Stimulated activated CD4-positive, alpha-beta T cell treated with anti-CD3 and anti-CD28 coated beads, Interleukin-1b, Interleukin-23, amount 100 ng/mL, for 48 hours (primary cell): ENCODE measurements around the gene TNKS2.
A peak's percentile ranks its signal among the peaks of the same experiment; 100 is the strongest.
"Not testable (repeated sequence)": the region's sequence is repeated elsewhere in the genome, so short reads cannot be mapped to it uniquely, and the experiment has no call there.

ENCODE experiments used
- DNase-seq: peaks from one replicate; pipeline ENCODE4 v3.0.0-alpha.2; 2020

The TNKS2 gene

GRCh38 chr10:91797874-91798648, at the start of gene TNKS2:
TNKS2 (plus strand) TSS chr10:91798426; CDS start chr10:91798691, 265 bp downstream.
- DNase-seq: peak; percentile 93

GRCh38 chr10:91749592-91749991, 48.6 kb upstream of the TNKS2 start:
- DNase-seq: not testable (repeated sequence)

- no peak for DNase-seq
Observed at GRCh38 chr10:91756286-91756685, 41.9 kb upstream of the TNKS2 start.

- DNase-seq: no peak
Observed at GRCh38 chr10:91758303-91759146, 39.7 kb upstream of the TNKS2 start.

DNA sequence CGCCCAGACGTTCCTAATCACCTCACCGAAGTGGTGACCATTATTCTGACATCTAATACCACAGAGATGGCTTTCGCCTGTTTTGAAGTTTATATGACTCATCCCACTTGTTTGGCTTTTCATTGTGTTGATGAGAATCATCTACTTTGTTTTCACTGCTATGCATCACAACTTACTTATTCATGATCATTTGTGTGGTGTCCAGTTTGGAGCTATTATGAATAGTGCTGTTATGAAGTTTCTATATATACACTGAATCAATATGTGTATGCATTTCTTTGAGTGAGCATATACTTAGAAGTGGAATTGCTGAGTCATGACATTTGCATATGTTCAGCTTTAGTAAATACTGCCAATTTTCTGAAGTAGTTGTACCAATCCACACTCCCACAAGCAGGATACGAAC, 38.6 kb upstream of the TNKS2 start:
- DNase-seq: no peak

GRCh38 chr10:91761721-91762120, 36.5 kb upstream of the TNKS2 start:
- DNase-seq: no peak

GRCh38 chr10:91762878-91763277, 35.3 kb upstream of the TNKS2 start:
- no peak for DNase-seq

- no peak for DNase-seq
Observed at GRCh38 chr10:91766676-91767075, 31.6 kb upstream of the TNKS2 start.

GRCh38 chr10:91768123-91768522, 30.1 kb upstream of the TNKS2 start:
- no peak for DNase-seq

DNA sequence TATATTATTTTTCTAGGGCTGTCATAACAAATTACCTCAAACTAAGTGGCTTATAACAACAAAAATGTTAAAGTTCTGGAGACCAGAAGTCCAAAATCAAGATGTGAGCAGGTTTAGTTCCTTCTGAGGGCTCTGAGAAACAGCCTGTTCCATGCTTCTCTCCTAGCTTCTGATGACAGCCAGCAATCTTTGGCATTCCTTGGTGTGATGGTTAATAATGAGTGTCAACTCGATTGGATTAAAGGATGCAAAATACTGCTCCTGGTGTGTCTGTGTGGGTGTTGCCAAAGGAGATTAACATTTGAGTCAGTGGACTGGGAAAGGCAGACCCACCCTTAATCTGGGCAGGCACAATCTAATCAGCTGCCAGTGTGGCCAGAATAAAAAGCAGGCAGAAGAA, 26.3 kb upstream of the TNKS2 start:
- no peak for DNase-seq

GRCh38 chr10:91772461-91772860, 25.8 kb upstream of the TNKS2 start:
- no peak for DNase-seq

DNA sequence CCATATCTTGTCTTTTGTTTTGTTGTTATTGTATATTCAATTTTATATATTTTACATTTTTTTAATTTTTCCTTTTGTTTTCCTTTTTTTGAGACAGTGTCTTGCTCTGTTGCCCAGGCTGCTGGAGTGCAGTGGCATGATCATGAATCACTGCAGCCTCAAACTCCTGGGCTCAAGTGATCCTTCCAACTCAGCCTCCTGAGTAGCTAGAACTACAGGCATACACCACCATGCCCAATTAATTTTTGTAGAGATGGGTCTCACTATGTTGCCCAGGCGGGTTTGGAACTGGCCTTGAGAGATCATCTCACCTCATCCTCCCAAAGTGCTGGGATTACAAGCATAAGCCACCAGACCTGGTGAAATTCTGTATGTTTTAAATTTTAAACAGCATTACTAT, 25.4 kb upstream of the TNKS2 start:
- no peak for DNase-seq

GRCh38 chr10:91774571-91774970, 23.7 kb upstream of the TNKS2 start:
- no peak for DNase-seq

DNA sequence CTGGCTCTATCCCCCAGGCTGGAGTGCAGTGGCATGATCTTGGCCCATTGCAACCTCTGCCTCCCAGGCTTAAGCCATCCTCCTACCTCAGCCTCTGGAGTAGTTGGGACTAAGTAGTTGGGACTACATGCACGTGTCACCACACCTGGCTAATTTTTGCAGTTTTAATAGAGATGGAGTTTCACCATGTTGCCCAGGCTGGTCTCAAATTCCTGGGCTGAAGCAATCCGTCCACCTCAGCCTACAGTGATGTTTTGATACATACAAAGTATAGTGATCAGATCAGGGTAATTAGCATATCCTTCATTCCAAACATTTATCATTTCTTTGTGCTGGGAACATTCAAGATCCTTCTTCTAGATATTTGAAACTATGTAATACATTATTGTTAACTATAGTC, 22.5 kb upstream of the TNKS2 start:
- no peak for DNase-seq

DNA sequence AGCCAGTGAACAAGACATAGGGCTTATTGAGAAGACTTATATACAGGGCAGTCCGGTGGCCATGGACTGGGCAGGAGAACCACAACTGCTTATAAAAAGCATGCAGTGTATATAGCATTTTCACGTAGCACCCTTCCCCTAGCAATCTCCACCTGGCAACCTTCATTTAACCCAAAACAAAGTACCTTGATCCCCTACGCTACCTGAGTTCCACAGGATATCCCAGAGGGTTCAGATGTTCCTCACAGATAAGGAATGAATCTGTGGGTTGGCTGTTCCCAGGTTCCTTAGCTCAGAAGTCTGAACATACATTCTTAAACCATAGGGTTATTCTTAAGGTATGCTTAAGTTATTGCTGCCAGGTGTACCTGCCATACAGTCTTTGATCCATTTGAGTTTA, 22.0 kb upstream of the TNKS2 start:
- DNase-seq: no peak

DNA sequence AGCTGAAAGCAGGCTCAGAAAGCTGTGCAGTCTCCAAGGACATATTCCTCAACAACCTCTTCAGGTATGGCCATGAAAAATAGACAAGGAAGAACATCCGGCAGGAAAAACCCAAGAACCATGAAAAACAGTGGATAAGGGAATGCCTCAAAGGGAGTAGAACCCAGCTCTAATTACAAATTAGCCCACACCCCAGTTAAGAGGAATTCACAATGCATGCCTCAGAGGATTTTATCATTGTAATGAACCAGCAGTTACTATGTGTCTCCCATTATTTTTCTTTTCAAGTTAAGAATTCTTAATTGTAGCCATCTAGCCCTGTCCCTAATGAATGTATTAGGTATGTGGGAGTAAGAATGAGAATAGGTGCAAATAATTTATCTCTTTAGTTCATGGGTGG, 19.7 kb upstream of the TNKS2 start:
- no peak for DNase-seq

GRCh38 chr10:91779011-91779605, 19.1 kb upstream of the TNKS2 start:
- DNase-seq: no peak

DNA sequence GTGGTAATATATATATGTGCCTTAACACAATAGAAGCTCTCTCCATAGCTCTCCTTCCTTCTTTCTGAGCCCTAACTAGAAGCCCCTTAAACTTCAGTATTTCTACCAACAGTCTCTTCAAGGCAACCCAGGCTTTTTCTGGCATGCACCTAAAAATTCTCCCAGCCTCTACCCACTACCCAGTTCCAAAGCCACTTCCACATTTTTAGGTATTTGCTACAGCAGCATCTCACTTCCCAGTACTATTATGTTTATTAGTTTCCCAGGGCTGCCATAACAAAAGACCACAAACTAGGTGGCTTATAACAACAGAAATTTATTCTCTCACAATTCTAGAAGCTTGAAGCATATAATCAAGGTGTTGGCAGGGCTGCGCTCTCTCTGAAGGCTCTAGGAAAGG, 15.7 kb upstream of the TNKS2 start:
- no peak for DNase-seq

DNA sequence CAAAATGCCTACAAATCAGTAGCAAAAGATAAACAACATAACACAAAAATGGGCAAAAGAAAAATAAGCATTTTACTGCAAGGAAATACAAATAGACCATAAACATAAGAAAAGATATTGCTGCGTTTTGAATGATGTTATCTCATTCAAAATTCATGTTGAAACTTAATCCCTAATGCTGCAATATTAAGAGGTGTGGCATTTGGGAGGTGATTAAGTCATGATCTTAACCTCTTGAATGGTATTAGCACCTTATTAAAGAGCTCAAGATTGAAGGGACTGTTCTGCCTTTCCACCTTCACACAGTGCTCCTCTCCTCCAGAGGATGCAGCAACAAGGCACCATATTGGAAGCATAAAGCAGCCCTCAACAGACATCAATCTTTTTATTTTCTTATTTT, 12.4 kb upstream of the TNKS2 start:
- no peak for DNase-seq

DNA sequence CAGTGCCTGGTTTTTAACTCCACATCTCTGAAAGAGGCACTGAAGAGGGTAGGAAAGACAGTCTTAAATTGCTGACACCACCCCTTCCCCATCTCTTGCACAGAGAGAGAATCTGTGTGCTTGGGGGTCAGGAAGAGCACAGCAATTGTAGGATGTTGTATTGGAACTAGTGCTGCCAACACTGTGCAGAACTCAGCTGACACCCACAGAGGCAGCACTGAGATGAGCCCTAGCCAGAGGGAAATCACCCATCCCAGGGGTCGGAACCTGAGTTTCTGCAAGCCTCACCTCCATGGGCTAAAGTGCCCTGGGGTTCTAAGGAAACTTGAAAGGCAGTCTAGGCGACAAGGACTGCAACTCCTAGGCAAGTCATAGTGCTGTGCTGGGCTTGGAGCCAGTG, 11.0 kb upstream of the TNKS2 start:
- no peak for DNase-seq

DNA sequence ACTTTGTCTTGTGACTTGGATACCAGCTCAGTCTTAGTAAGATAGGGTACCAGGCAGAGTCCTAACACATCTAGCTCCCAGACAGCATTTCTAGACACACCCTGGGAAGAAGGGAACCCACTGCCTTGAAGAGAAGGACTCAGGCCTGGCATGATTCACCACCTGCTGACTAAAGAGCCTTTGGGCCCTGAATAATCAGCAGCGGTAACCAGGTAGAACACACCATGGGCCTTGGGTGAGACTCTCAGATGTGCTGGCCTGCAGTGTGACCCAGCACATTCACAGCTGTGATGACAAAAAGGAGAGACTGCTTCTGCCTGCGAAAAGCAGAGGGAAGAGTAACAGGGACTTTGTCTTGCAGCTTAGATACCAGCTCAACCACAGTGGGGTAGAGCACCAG, 10.4 kb upstream of the TNKS2 start:
- no peak for DNase-seq

- no peak for DNase-seq
Observed at GRCh38 chr10:91788527-91788926, 9.7 kb upstream of the TNKS2 start.

- peak; percentile 54 for DNase-seq
Observed at GRCh38 chr10:91796331-91797047, 1.7 kb upstream of the TNKS2 start.
